Activated gamma-delta T cell treated with Interleukin-2 at 50 U/mL for 16 hours (primary cell): Measurements from ENCODE around the gene CD44.
"Not testable (repeated sequence)": the region's sequence is repeated elsewhere in the genome, so short reads cannot be mapped to it uniquely, and the experiment has no call there.

ENCODE experiments used
- DNase-seq: peaks from one replicate; pipeline ENCODE4 v3.0.0-alpha.2; 2020

Gene CD44

DNA sequence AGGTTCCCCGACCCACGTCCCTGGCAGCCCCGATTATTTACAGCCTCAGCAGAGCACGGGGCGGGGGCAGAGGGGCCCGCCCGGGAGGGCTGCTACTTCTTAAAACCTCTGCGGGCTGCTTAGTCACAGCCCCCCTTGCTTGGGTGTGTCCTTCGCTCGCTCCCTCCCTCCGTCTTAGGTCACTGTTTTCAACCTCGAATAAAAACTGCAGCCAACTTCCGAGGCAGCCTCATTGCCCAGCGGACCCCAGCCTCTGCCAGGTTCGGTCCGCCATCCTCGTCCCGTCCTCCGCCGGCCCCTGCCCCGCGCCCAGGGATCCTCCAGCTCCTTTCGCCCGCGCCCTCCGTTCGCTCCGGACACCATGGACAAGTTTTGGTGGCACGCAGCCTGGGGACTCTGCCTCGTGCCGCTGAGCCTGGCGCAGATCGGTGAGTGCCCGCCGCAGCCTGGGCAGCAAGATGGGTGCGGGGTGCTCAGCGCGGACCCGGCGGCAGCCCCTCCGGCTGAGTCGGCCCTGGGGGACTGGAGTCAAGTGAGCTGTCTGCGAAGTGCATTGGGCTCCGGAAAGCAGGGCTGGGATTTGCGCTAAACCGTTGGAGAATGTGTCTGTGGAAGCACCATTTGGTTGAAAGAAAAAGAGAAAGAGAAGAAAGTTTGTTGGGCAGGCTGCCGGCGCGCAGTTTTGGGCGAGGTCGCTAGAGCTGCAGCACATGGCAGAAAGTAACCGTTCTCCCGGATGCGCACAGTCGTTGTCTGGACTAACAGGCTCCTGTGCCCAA is at the start of gene CD44:
CD44 (plus strand) TSS at position 229 of the 779 bp plus-strand sequence; CDS start at position 362, 133 bp downstream.
- DNase-seq: peak; percentile 82

DNA sequence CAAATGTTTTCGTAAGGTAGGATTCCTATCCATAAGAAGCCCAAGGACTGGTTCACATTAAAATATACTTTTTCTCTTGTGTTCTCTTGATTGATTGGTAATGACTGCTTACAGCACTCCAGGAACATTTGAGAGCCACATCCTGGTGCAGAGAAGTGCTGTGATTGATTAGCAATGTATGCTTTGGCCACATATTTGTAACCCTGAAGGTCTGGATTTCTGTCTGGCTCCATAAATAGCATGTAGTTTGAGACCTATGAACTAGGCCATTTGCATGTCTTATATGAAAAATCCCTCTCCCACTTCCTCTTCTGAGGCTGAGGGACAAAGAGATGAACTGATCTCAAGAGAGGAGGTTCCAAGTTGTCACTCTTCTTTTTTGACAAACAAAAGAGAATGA is 49.3 kb upstream of the CD44 start:
- DNase-seq: no peak

DNA sequence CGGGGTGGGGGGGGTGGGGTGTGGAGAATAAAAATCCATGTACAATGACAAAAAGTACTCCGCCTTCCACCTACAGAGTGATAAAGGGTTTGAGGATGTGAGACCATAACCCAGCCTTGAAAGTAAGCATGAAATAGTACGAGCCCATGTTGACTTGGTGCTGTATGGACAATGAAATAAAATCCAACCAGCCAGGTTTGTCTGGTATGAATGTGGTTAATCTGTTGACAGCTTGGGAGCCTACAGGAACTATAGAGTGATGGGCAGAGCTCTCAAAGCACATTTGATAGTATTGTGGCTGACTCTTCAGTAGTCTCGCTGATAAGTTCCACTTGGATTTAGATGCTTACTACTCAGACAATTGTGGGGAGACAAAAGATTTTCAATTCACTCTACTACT is 48.8 kb upstream of the CD44 start:
- DNase-seq: no peak

DNA sequence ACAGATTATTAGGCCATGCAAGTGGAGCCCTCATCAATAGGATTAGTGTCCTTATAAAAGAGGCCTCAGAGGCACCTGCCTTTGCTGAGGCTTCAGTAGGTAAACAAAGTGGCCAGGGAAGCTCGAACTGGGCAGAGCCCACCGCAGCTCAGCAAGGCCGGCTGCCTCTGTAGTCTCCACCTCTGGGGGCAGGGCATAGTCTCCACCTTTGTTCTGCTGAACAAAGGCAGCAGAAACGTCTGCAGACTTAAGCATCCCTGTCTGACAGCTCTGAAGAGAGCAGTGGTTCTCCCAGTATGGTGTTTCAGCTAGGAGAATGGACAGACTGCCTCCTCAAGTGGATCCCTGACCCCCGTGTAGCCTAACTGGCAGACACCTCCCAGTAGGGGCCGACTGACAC is 48.0 kb upstream of the CD44 start:
- DNase-seq: not testable (repeated sequence)

DNA sequence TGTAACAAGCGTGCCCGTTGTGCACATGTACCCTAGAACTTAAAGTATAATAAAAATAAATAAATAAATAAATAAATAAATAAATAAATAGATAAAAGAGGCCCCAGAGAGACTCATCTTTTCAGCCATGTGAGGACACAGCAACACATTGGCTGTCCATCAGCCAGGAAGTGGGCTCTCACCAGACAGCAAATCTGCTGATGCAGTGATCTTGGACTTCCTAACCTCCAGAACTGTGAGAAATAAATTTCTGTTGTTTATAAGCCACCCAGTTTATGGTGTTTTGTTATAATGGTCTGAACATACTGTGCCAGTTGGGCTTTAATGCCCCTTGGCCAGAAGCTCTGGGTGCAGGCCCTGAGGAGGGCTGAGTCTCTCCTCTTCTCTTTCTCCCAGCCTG is 42.2 kb upstream of the CD44 start:
- no peak for DNase-seq

DNA sequence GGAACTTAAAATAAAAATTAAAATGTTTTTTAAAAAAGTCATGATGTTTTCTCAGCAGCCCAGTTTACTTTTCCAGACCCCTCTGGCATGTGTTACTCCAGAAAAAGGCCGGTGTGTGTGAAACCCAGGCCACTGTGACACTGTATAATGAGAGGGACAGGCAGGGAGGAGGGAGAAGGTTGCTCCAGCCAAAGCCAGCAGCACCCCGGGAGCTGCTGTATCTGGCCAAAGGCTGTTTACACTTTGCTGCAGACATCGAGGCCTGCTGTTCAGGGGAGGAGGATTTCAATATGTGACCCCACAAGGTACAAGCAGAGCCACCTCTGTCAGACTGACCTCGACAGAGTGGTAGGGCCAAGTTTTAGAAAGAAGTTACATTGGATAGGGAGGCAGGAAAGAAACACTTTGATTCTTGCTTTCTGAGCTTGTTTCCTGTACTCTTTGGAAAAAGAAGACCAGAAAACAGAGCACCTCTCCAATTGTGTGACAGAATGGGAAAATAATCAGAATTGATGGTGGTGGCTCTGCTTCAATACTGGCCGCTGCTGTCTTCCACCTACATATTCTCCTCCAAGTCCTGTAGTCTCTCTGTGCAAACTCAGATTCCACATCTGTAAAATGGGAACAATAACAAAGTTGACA is 41.0 kb upstream of the CD44 start:
- no peak for DNase-seq

DNA sequence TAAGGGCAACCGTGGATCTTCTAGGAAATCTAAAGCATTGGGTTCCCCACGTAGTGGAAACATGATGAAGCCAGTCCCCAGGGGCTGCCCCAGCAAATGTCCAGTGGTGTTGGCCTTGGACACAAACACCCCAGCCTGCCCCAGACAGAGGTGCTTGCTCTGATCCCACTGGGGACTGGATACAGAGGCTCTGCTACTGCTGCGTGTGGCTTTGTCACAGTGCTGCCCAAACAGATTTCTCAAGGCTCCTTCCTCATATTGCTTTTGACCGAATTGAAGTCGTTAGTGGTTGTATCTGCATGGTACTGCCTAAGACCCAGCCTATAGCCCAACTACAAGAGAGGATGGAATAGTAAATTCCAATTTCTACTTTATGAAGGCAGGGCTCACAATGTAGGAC is 40.1 kb upstream of the CD44 start:
- no peak for DNase-seq

DNA sequence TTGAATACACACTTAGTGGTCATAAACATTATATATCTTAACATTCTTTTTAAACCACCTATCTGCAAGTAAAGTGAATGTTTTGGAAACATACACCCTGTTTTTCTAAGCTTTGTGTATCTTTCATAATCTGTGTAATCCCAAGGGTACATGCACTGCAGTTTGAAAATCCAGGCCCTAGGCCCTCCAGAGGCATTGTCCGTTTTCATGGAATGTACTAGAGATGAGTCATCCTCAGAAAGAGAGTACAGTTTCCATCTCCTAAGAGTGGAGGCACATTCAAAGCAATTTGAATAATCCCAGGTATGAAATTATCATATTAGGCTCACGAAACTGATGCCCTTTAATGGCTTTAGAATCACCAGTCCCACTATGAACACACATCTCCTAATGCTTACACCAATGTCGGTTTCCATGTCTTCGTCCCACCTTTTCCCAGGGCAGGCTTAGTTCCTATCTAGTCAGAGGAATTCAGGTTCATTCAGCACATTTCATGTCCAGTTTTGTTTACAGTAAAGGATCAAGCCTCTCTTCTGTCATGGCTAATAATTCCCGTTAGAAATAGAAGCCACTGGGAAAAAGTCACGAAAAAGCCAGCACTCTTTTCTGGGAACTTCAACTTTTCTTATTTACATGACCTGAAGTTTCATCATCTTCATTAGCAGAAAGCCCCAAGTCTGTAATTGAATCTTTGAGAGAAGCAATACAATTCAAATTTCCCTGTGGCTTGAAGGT is 39.5 kb upstream of the CD44 start:
- no peak for DNase-seq

DNA sequence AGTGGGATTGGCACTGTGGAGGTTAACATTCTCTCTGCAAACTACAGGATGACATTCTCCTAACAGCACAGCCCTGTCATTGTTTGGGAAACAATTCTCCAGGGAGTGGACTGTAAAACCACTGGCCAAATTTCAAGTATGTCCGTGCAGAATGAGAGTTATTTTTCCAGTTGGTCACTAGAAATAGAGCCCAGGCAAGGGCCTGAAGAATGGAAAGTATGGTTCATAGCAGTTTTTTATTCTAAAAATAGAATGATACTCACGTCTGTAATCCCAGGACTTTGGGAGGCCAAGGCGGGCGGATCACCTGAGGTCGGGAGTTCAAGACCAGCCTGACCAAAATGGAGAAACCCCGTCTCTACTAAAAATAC is 39.0 kb upstream of the CD44 start:
- DNase-seq: no peak

DNA sequence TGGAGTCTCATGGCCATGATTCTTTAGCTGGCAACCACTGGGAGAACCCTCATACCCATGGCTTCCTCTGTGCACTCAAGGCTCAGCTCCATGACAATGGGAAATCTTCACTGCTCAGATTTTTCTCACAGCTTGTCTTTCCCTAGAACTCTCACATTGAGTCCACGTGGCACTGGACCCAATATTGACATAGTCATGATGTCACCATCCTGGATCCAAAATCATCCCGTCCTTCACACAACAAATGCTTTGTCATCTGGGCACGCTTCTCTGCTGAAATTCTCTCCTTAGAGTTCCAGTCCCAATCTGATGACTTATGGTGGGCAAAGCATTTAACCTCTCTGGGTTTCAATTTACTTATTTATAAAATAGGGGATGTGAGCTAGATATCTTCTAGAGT is 37.7 kb upstream of the CD44 start:
- DNase-seq: no peak

DNA sequence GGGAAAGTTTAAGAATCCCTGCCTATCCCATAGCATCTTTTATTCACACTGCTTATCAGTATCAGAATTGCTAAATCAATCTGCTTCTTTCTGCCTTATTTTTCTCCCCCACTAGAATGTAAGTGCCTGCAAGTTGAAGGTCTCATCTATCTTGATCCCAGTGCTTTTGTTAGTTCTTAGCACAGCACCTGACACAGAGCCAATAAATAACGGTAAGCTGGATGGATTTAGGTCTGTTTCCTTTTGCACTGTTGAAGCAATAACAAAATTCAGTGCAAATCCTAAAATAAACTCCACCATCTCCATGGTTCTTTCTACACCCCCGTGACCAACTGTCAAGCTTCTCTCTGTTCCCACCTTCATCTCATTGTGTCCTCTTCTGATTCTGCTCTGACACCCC is 36.7 kb upstream of the CD44 start:
- DNase-seq: no peak

DNA sequence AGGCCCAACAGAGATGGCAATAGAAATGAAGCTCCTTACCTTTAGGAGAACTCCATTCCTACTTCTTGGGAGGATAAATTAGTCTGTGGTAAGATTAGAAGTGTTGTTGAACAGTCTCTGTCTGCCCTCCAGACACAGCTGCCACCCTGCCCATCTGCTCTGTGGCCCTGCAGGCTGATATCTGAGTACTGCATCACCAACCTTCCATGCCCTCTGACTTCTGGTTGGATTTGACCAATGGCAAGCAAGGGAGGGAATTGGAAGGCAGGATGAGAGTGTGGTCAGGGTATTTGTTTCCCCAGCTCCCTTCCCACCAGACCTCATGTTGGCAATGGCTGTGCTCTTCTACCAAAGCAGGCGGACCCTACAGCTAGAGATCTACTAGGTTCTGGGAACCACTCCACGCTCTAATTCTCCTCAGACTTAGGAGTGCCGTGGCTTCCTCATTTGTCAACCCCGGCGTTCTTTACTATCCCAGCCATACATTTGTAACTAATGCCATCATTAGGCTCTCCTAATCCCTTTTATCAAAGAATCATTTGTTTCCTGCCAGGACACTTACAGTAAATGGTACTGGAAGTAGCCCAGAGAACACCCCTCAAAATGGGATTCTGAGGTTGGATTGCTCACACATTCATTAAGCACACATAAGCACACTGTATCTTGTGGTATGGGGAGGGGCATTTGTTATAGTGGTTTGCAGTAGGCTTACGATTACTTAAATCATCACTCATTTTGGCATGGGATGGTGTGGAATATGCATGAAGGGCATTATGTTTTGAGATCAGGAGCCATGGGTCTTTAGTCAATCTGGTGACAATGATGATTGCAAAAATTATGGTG is 35.4 kb upstream of the CD44 start:
- DNase-seq: no peak

DNA sequence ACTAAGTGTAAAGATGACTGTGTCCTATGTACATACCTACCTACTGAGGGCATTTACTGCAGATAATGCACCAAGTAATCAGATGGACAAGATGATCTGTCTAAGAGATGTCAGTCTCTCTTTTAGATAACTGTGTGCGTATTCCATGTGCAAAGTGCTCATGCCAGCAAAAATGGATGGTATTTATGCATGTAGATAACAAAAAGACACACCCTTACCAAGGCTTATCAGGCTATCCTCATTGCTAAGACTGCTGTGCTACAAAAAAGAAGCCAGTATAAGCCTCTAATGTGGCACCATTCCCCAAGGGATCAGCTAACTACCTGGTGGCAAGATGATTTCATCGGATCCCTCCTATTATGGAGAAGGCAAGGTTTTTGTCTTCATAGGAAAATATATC is 34.3 kb upstream of the CD44 start:
- no peak for DNase-seq

DNA sequence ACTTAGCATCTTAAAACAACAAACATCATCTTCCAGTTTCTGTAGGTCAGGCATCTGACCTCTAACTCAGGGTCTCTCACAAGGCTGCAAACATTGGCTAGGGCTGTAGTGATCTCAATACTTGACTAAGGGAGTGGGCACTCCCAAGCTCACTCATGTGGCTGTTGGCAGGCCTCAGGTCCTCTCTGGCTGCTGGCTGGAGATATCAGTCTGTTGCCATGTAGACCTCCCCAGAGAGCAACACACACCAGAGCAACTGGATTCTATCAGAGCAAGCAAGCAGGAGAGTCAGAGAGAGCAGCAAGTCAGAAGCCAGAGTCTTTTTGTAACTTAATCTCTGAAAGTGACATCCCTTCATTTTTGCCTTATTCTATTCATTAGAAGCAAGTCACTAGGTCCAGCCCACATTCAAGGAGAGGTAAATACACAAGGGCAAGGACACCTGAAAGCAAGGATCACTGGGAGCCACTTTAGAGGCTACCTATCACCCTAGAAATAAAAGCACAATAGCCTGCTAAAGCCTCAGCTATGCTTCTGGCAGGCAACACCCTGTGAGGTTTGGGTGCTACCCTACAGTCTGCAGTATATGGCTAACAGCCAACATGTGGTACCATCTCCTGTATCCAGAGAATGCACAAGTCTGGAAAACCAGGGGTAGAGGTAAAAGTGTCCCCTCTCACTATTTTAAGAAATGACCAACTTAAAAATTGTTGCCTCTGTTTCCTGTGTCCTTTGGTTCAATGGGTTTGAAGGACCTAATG is 33.5 kb upstream of the CD44 start:
- no peak for DNase-seq

DNA sequence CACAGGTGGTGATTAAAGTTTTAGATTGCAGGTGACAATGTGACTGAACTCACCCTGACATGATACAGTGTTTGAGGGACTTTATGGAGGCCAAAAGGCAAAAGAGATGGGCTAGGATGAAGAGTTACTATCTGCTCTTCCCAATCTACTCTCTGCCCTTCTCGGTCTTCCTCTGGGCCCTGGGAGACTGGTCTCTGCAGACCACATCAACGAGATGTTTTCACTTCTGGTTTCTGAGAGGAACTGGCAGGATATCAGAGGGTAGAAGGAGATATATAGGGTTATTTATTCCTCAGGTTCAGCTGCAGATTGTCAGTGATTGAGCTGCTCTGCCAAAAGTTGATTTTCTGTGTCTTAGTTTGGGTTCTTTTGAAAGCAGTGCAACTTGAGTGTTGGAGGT is 32.4 kb upstream of the CD44 start:
- DNase-seq: no peak

DNA sequence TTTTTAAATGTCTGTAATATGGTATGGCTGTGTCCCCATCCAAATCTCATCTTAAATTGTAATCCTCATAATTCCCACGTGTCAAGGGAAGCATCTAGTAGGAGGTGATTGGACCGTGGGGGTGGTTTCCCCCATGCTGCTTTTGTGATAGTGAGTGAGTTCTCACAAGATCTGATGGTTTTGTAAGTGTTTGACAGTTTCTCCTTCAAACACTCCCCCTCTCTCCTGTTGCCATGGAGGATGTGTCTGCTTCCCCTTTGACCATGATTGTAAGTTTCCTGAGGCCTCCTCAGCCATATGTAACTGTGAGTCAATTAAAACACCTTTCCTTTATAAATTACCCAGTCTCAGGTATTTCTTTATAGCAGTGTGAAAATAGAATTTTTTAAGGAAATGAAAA is 31.1 kb upstream of the CD44 start:
- DNase-seq: no peak

DNA sequence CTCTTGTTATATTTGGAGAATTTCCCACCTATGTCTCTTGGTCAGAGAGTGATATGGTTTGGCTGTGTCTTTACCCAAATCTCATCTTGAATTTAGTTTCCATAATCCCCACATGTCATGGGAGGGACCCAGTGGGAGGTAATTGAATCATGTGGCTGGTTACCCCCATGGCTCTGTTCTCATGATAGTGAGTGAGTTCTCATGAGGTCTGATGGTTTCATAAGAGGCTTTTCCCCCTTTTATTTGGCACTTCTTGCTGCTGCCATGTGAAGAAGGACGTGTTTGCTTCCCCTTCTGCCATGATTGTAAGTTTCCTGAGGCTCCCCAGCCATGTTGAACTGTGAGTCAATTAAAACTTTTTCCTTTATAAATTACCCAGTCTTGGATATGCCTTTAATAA is 30.6 kb upstream of the CD44 start:
- DNase-seq: not testable (repeated sequence)

DNA sequence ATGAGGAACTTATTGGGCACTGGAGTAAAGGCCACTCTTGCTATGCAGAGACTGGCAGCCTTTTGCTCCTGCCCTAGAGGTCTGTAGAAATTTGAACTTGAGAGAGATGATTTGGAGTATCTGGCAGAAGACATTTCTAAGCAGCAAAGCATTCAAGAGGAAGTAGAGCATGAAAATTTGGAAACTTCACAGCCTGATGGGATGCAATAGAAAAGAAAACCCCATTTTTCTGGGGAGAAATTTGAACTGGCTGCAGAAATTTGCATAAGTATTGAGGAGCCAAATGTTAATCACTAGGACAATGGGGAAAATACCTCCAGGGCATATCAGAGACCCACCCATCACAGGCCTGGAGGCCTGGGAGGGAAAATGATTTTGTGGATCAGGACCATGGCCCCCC is 29.9 kb upstream of the CD44 start:
- no peak for DNase-seq

DNA sequence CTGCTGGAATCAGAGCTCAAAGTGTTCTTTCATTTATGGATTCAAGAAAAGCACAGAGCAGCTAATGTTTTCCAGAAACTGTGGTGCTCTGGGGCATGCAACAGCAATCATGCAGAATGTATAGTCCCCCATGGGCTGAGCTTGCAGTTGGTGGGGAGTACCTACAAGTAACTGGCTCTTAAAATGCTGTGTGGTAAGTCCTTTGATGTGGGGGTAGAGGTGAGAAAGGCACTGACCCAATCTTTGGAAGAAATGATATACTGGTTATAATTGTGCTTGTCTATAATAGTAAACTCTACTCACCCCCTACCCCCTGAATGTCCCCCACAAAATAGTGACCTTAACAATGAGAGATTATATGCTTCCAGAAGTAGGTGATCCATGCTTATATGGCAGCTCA is 29.1 kb upstream of the CD44 start:
- no peak for DNase-seq

DNA sequence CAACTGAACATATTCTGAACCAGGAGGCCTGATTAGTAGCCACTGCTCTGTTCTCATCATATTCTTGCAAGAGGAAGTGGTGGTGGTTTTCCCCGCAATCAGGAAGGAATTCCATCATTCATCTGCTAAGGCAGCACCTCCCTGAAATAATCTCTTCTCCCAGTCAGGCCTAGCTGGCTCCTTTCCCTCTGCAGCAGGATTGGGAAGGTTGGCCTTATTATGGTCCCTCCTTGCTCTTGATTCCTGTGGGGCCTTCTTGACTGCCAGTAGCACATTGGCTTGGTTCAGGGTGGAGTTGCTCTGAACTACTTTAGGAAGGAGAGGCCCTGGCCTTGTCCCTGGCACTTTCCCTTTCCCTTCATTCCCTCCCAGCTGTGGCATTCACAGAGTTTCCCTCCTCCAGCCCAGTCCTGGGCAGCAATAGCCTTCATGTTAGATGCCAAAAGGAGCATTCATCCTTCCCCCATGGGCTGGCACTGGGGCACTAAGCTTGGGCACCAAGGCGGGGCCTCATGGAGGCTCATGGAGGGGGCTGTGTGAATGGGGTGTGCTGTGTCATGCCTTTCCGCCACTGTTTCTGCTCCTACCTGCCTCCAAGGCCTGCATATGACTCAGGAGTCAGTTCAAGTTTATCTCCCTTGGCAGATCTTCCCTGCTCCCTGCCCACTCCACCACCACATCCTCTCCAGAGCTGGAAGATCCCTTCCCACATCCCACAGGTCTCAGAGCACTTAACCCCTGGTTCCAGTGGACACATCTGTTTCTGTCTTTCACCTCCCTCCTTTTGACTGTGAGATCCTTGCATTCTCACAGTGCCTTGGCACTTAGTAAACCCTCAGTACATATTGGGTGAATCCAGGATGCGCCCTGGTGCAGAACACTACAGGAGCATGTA is 27.6 kb upstream of the CD44 start:
- no peak for DNase-seq
